OCI-LY3 (cell line): ENCODE results near the gene GMPR.

Experiments
- H2AFZ ChIP-seq: fragments of 200-600, 300-600 bp; shearing (Covaris generic); 2 replicates; pipeline ENCODE4 v1.6.0; 2014; ENCODE audit warnings: antibody characterized with exemption, low read depth, low read length
- H3K27ac ChIP-seq: fragments of 200-600, 300-600 bp; sonication (generic); 2 replicates; pipeline ENCODE4 v1.5.1; 2014; ENCODE audit warnings: mild to moderate bottlenecking, low read length, moderate library complexity, mixed read lengths
- H3K27me3 ChIP-seq: fragments of 200-600, 300-600 bp; sonication (generic); 2 replicates; pipeline ENCODE4 v1.6.1; 2014; ENCODE audit warnings: low read depth, low read length, mixed read lengths
- H3K36me3 ChIP-seq: fragments of 200-600, 300-600 bp; sonication (generic); replicated peaks from 2 replicates; pipeline ENCODE3; 2014; ENCODE audit warnings: low read depth, low read length, mixed read lengths
- H3K4me1 ChIP-seq: fragments of 300-600, 200-600 bp; sonication (generic); 2 replicates; pipeline ENCODE4 v1.6.1; 2014; ENCODE audit warnings: low read length, mixed read lengths
- H3K4me2 ChIP-seq: fragments of 200-600, 300-600 bp; sonication (generic); 2 replicates; pipeline ENCODE4 v1.6.1; 2014; ENCODE audit warnings: low read length, mixed read lengths
- H3K4me3 ChIP-seq: fragments of 300-600, 200-600 bp; sonication (generic); 2 replicates; pipeline ENCODE4 v1.5.1; 2014; ENCODE audit warnings: antibody characterized with exemption, mild to moderate bottlenecking, low read length, moderate library complexity
- H3K79me2 ChIP-seq: fragments of 300-600, 200-600 bp; shearing (Covaris generic); 2 replicates; pipeline ENCODE4 v1.6.1; 2014; ENCODE audit warnings: mild to moderate bottlenecking, low read length, mixed read lengths
- H3K9ac ChIP-seq: fragments of 300-600, 200-600 bp; shearing (Covaris generic); 2 replicates; pipeline ENCODE4 v1.6.0; 2014; ENCODE audit warnings: mild to moderate bottlenecking, low read length, moderate library complexity
- H3K9me3 ChIP-seq: fragments of 200-600, 300-600 bp; shearing (Covaris generic); 2 replicates; pipeline ENCODE4 v1.6.1; 2014; ENCODE audit warnings: low read length, mixed read lengths; ENCODE audit not compliant: insufficient read depth
- H4K20me1 ChIP-seq: fragments of 200-600, 300-600 bp; sonication (generic); 2 replicates; pipeline ENCODE4 v1.6.1; 2016; ENCODE audit warnings: low read length, mixed read lengths; ENCODE audit not compliant: insufficient read depth
- CTCF ChIP-seq: fragments of 200-600, 300-600 bp; sonication (generic); IDR thresholded peaks from 2 replicates; pipeline ENCODE4 v1.5.1; 2014; ENCODE audit warnings: antibody characterized with exemption, low read length, low read depth
- EZH2phosphoT487 ChIP-seq: fragments of 200-600 bp; shearing (Covaris generic); IDR thresholded peaks from 2 replicates; pipeline ENCODE4 v1.6.1; 2018; ENCODE audit warnings: antibody characterized with exemption, mixed run types, low read depth

The GMPR gene

GRCh38 chr6:16201706-16202105 lies 36.7 kb upstream of the GMPR start:
- no peak for TF ChIP-seq EZH2phosphoT487
- no peak for TF ChIP-seq CTCF
- Histone ChIP-seq H3K36me3 (no peaks in the 10 kb centered on the region), H4K20me1 (no peaks in the 10 kb centered on the region), H3K27ac (no peak overlapping the region), H3K4me2 (no peak overlapping the region), H3K4me3 (no peak overlapping the region), H3K27me3 (no peaks in the 10 kb centered on the region), H3K9me3 (no peaks in the 10 kb centered on the region), H3K9ac (no peak overlapping the region), H3K79me2 (no peaks in the 10 kb centered on the region), H3K4me1 (peaks cover 30% of the 10 kb centered on the region), H2AFZ (no peak overlapping the region)

- H2AFZ ChIP-seq: peak overlapping the region; percentile 33
Measured at GRCh38 chr6:16204653-16205376, 33.6 kb upstream of the GMPR start.

GRCh38 chr6:16205377-16206144 lies 32.8 kb upstream of the GMPR start:
- Histone ChIP-seq H3K36me3 (no peaks in the 10 kb centered on the region), H2AFZ (peak overlapping the region; percentile 33), H3K27ac (peak overlapping the region; percentile 48), H3K4me1 (peaks cover 25% of the 10 kb centered on the region), H3K79me2 (no peaks in the 10 kb centered on the region), H3K4me3 (0 out of 2 replicates have a peak overlapping the region, but pooled peaks have one; percentile 1), H4K20me1 (no peaks in the 10 kb centered on the region), H3K4me2 (peak overlapping the region; percentile 63), H3K9me3 (no peaks in the 10 kb centered on the region), H3K9ac (no peak overlapping the region), H3K27me3 (peaks cover 15% of the 10 kb centered on the region; the same call in 1 of the 2 replicates)
- TF ChIP-seq CTCF: no peak
- no peak for TF ChIP-seq EZH2phosphoT487

More at GRCh38 chr6:16204653-16205376, 33.6 kb upstream of the GMPR start:
- Histone ChIP-seq H3K4me2 (peak overlapping the region; percentile 63), H3K27me3 (peaks cover 15% of the 10 kb centered on the region; the same call in 1 of the 2 replicates), H3K27ac (peak overlapping the region; percentile 48), H3K9ac (no peak overlapping the region), H3K36me3 (no peaks in the 10 kb centered on the region), H4K20me1 (no peaks in the 10 kb centered on the region), H3K4me3 (0 out of 2 replicates have a peak overlapping the region, but pooled peaks have one; percentile 1), H3K9me3 (no peaks in the 10 kb centered on the region), H3K79me2 (no peaks in the 10 kb centered on the region), H3K4me1 (peaks cover 30% of the 10 kb centered on the region)
- TF ChIP-seq CTCF (no peak), EZH2phosphoT487 (no peak)

GRCh38 chr6:16206595-16207037 lies 31.8 kb upstream of the GMPR start:
- Histone ChIP-seq H4K20me1 (no peaks in the 10 kb centered on the region), H3K9me3 (no peaks in the 10 kb centered on the region), H3K36me3 (no peaks in the 10 kb centered on the region), H3K9ac (no peak overlapping the region), H3K27ac (no peak overlapping the region), H3K4me2 (peak overlapping the region; percentile 9; the same call in 1 of the 2 replicates), H3K4me1 (peaks cover 16% of the 10 kb centered on the region), H2AFZ (no peak overlapping the region), H3K27me3 (peaks cover 15% of the 10 kb centered on the region; the same call in 1 of the 2 replicates), H3K4me3 (no peak overlapping the region), H3K79me2 (no peaks in the 10 kb centered on the region)
- TF ChIP-seq CTCF (peak; percentile 74), EZH2phosphoT487 (no peak)
